Uterus (tissue), 2 donors: ENCODE measurements around the gene FAM185A.

ENCODE experiments used
- POLR2A ChIP-seq, 2 donors: fragments of 450-650 bp; IDR thresholded peaks; one replicate each; pipeline ENCODE4 v1.6.1; 2016; ENCODE audit warnings: antibody characterized with exemption in 2 of 2, mild to moderate bottlenecking in 1 of 2, moderate library complexity in 1 of 2
- TF ChIP-seq, protein P1 (sequence below), 4 experiments: fragments of 200-600 bp in 2 of 4; fragments of 450-650 bp in 2 of 4; sonication (generic) in 2 of 4; IDR thresholded peaks; one replicate each; pipeline ENCODE4 v1.5.1; 2016 to 2019; ENCODE audit warnings: antibody characterized with exemption in 4 of 4, mild to moderate bottlenecking in 2 of 4, moderate library complexity in 1 of 4

DNA sequence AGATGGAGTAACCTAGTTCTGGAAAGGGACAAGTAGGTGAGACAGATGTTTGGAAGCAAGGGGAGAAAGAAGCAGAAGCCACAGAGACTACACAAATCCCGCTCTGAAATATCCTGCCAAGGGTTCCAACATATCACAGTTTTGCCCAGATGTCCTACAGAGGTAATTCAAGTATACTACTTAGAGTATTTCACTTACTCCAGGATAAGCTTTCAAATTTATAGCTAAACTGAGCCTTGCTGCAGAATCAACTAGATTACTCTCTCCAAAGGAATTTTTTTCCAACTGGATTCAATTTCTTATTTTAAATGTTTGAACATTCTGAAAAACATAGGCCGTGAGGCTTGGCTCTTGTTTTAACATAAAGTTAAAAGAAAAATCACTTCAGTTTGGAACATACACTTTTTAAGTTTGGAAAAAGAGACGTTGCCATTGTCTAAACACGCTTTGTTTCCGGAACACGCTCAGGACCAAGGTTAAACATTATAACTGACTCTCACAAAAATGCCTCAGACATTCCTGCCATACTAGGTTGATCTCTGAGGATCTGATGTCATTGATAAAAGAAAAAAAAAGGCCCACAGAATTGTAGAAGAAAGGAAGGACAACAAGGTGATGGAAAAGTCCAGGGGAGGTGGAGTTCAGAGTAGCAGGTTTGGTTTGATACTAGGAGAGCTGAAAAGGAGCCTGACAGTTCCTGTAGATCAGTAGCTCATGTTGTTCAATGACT, 74.8 kb downstream of the FAM185A start:
- TF ChIP-seq, protein P1, sequence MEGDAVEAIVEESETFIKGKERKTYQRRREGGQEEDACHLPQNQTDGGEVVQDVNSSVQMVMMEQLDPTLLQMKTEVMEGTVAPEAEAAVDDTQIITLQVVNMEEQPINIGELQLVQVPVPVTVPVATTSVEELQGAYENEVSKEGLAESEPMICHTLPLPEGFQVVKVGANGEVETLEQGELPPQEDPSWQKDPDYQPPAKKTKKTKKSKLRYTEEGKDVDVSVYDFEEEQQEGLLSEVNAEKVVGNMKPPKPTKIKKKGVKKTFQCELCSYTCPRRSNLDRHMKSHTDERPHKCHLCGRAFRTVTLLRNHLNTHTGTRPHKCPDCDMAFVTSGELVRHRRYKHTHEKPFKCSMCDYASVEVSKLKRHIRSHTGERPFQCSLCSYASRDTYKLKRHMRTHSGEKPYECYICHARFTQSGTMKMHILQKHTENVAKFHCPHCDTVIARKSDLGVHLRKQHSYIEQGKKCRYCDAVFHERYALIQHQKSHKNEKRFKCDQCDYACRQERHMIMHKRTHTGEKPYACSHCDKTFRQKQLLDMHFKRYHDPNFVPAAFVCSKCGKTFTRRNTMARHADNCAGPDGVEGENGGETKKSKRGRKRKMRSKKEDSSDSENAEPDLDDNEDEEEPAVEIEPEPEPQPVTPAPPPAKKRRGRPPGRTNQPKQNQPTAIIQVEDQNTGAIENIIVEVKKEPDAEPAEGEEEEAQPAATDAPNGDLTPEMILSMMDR (IDR thresholded peaks at IDR 0.05), result no peak
- no peak for TF ChIP-seq POLR2A (IDR thresholded peaks at IDR 0.05)
